GM23338 (cell line): Measurements from ENCODE around the gene HELZ. TPM values are rescaled to one million over a fixed set of nuclear protein-coding genes. Genes with fewer than 3 reads are reported as not detected.

Source experiments
- ATAC-seq: fragments of 200-7000 bp; cut with Tn5 transposase; 3 replicates; pipeline ENCODE4 v1.9.1; 2020
- DNase-seq: peaks from one replicate; pipeline ENCODE4 v3.0.0-alpha.2; 2015; ENCODE audit warnings: low spot score
- H2AFZ ChIP-seq: fragments of 200-600 bp; sonication (generic); 2 replicates; pipeline ENCODE4 v1.8.0; 2016; ENCODE audit warnings: antibody characterized with exemption, mild to moderate bottlenecking, moderate library complexity
- H3F3A ChIP-seq: fragments of 200-600 bp; sonication (generic); replicated peaks from 2 replicates; pipeline ENCODE4 v1.8.0; 2017; ENCODE audit warnings: antibody characterized with exemption, mixed run types, low read depth
- H3K27ac ChIP-seq: fragments of 200-600 bp; sonication (generic); 2 replicates; pipeline ENCODE4 v1.6.1; 2016; ENCODE audit warnings: low read depth
- H3K27me3 ChIP-seq: fragments of 200-600 bp; sonication (generic); 2 replicates; pipeline ENCODE4 v1.8.0; 2016; ENCODE audit warnings: mild to moderate bottlenecking, mixed run types, moderate library complexity; ENCODE audit not compliant: insufficient read depth
- H3K36me3 ChIP-seq: fragments of 200-600 bp; sonication (generic); 2 replicates; pipeline ENCODE4 v1.8.0; 2016; ENCODE audit warnings: mild to moderate bottlenecking; ENCODE audit not compliant: insufficient read depth
- H3K4me1 ChIP-seq: fragments of 200-600 bp; sonication (generic); 2 replicates; pipeline ENCODE4 v1.8.0; 2016; ENCODE audit warnings: mild to moderate bottlenecking, moderate library complexity; ENCODE audit not compliant: insufficient read depth
- H3K4me2 ChIP-seq: fragments of 200-600 bp; sonication (generic); 2 replicates; pipeline ENCODE4 v1.7.1; 2017; ENCODE audit warnings: mixed run types
- H3K4me3 ChIP-seq: fragments of 200-600 bp; sonication (generic); 2 replicates; pipeline ENCODE4 v1.6.1; 2016; ENCODE audit warnings: mixed run types
- H3K79me2 ChIP-seq: fragments of 200-600 bp; sonication (generic); replicated peaks from 2 replicates; pipeline ENCODE4 v1.8.0; 2017; ENCODE audit warnings: mild to moderate bottlenecking; ENCODE audit not compliant: insufficient read depth
- H3K9me2 ChIP-seq: fragments of 200-600 bp; sonication (generic); 2 replicates; pipeline ENCODE4 v1.8.0; 2017; ENCODE audit not compliant: insufficient read depth
- H4K20me1 ChIP-seq: fragments of 200-600 bp; sonication (generic); replicated peaks from 2 replicates; pipeline ENCODE4 v1.8.0; 2017; ENCODE audit warnings: mild to moderate bottlenecking; ENCODE audit not compliant: insufficient read depth
- H3K27ac Mint-ChIP-seq: 2 replicates; pipeline ENCODE4 v1.8.0; 2020; ENCODE audit warnings: inconsistent platforms, mild to moderate bottlenecking, moderate library complexity, mixed read lengths
- H3K27me3 Mint-ChIP-seq: 3 replicates; pipeline ENCODE4 v1.8.0; 2022; ENCODE audit warnings: low read depth, mild to moderate bottlenecking, moderate library complexity, mixed read lengths, inconsistent platforms; ENCODE audit not compliant: insufficient read depth, poor library complexity
- H3K36me3 Mint-ChIP-seq: 3 replicates; pipeline ENCODE4 v1.8.0; 2021; ENCODE audit warnings: low read depth, mild to moderate bottlenecking, inconsistent platforms, moderate library complexity, mixed read lengths
- H3K4me1 Mint-ChIP-seq: 3 replicates; pipeline ENCODE4 v1.8.0; 2020; ENCODE audit warnings: mild to moderate bottlenecking, inconsistent platforms, mixed read lengths
- H3K4me3 Mint-ChIP-seq: 3 replicates; pipeline ENCODE4 v1.8.0; 2021; ENCODE audit warnings: moderate library complexity, mild to moderate bottlenecking, inconsistent platforms, mixed read lengths
- H3K9me3 Mint-ChIP-seq: 3 replicates; pipeline ENCODE4 v1.8.0; 2020; ENCODE audit warnings: moderate library complexity, mild to moderate bottlenecking, inconsistent platforms, mixed read lengths
- EZH2 ChIP-seq: fragments of 200-600 bp; sonication (generic); IDR thresholded peaks from one replicate; pipeline ENCODE4 v1.8.0; 2017; ENCODE audit warnings: antibody characterized with exemption, mild to moderate bottlenecking, low read depth; ENCODE audit not compliant: unreplicated experiment
- NANOG ChIP-seq: IDR thresholded peaks from 2 replicates; pipeline ENCODE4 v1.6.1; 2016; ENCODE audit warnings: antibody characterized with exemption, borderline replicate concordance
- POLR2AphosphoS5 ChIP-seq: IDR thresholded peaks from 2 replicates; pipeline ENCODE4 v1.6.1; 2016; ENCODE audit warnings: antibody characterized with exemption, low read depth
- STAT1 ChIP-seq: IDR thresholded peaks from one replicate; pipeline ENCODE4 v1.6.1; 2016; ENCODE audit warnings: antibody characterized with exemption; ENCODE audit not compliant: unreplicated experiment
- ZNF114 ChIP-seq: fragments of 250-450 bp; sonication (Bioruptor Pico); IDR thresholded peaks from 2 replicates; pipeline ENCODE4 v1.5.0; 2020; ENCODE audit warnings: mild to moderate bottlenecking, moderate library complexity
- polyA plus RNA-seq: library from polyadenylated mRNA; unstranded; fragments of >200 nt; fragmentation: Nextera tagmentation; extraction: Ambion mirVana; gene quantifications from 2 replicates; pipeline ENCODE4 v1.2.1, GENCODE V29; 2016
- total RNA-seq: library from RNA; depleted of rRNA; stranded (reverse); fragments of >200 nt; shearing (Covaris generic); gene quantifications from 2 replicates; pipeline ENCODE4 v1.2.3, GENCODE V29; 2014
- TF ChIP-seq, protein P1 (sequence below): fragments of 250-450 bp; sonication (Bioruptor Pico); IDR thresholded peaks from 2 replicates; pipeline ENCODE4 v1.5.0; 2020; ENCODE audit warnings: mild to moderate bottlenecking, moderate library complexity
- TF ChIP-seq, protein P2 (sequence below): IDR thresholded peaks from 2 replicates; pipeline ENCODE4 v1.6.1; 2016; ENCODE audit warnings: antibody characterized with exemption
- TF ChIP-seq, protein P3 (sequence below), 2 experiments: fragments of 200-600 bp in 1 of 2; sonication (generic) in 1 of 2; conservative IDR thresholded peaks; 2 replicates each; pipeline versions ENCODE4 v1.5.1 to v1.6.1; 2016 to 2017; ENCODE audit warnings: antibody characterized with exemption in 2 of 2, low read depth in 2 of 2, mild to moderate bottlenecking in 2 of 2, moderate library complexity in 1 of 2
- TF ChIP-seq, protein P4 (sequence below): IDR thresholded peaks from one replicate; pipeline ENCODE4 v1.6.1; 2018; ENCODE audit warnings: antibody characterized with exemption; ENCODE audit not compliant: unreplicated experiment

HELZ gene
- total and polyA plus RNA-seq, 2 experiments from 2014 or later: 38.9 to 62.0 TPM

DNA sequence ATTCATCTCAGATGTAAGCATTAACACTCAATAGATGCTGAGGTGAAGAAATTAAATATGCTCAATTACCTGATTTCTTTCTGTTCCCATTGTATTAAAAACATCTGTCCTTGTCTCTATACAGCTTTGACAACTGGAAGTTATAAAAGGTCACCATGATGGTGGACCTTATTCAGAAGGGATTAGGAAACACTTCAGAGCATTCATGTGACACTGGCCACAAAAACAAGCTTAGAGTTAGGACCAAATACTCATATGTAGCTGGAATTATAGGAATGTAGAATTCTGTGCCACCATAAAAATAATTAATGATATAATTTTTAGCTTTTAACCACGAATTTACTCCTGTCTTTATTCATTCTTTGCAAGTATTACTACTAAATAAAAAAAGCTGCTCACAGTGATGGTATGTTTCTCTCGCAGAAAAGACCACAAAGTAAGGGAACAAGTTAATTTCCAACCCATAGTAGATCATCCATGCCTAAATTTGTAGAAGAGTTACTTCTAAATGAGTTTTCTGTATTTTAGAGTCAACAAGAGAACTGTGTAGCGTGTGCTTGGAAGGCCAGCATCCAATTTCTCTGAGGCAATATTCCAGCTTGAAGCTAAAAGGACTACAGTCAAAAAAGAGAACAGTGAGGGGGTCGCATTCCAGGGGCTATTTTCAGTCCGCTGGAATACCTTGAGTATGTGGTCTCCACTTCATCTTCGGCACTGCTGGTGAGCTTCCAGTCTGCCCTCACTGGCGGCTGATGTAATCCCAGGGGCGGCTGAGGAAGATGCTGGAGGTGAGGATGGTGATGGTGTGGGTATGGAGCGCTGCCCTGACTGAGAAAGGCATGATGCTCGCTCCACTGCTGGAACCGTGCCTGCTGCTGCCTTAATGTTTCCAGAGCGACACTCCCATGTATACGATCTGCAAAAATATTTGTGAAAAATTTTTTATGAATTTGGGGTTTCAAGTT, 136.9 kb downstream of the HELZ start:
- no peak overlapping the region for H3K4me2 ChIP-seq
- H3K9me3 Mint-ChIP-seq: no peaks in the 10 kb centered on the region
- no peaks in the 10 kb centered on the region for H3K27me3 ChIP-seq
- peaks cover 26% of the 10 kb centered on the region for H3K36me3 Mint-ChIP-seq
- H3K27ac ChIP-seq: no peak overlapping the region
- H4K20me1 ChIP-seq: peaks cover 5% of the 10 kb centered on the region; the same call in 1 of the 2 replicates
- TF ChIP-seq ZNF114 (CRISPR knock-in tag): no peak
- TF ChIP-seq STAT1: no peak
- no peak for TF ChIP-seq POLR2AphosphoS5
- TF ChIP-seq, protein P1, sequence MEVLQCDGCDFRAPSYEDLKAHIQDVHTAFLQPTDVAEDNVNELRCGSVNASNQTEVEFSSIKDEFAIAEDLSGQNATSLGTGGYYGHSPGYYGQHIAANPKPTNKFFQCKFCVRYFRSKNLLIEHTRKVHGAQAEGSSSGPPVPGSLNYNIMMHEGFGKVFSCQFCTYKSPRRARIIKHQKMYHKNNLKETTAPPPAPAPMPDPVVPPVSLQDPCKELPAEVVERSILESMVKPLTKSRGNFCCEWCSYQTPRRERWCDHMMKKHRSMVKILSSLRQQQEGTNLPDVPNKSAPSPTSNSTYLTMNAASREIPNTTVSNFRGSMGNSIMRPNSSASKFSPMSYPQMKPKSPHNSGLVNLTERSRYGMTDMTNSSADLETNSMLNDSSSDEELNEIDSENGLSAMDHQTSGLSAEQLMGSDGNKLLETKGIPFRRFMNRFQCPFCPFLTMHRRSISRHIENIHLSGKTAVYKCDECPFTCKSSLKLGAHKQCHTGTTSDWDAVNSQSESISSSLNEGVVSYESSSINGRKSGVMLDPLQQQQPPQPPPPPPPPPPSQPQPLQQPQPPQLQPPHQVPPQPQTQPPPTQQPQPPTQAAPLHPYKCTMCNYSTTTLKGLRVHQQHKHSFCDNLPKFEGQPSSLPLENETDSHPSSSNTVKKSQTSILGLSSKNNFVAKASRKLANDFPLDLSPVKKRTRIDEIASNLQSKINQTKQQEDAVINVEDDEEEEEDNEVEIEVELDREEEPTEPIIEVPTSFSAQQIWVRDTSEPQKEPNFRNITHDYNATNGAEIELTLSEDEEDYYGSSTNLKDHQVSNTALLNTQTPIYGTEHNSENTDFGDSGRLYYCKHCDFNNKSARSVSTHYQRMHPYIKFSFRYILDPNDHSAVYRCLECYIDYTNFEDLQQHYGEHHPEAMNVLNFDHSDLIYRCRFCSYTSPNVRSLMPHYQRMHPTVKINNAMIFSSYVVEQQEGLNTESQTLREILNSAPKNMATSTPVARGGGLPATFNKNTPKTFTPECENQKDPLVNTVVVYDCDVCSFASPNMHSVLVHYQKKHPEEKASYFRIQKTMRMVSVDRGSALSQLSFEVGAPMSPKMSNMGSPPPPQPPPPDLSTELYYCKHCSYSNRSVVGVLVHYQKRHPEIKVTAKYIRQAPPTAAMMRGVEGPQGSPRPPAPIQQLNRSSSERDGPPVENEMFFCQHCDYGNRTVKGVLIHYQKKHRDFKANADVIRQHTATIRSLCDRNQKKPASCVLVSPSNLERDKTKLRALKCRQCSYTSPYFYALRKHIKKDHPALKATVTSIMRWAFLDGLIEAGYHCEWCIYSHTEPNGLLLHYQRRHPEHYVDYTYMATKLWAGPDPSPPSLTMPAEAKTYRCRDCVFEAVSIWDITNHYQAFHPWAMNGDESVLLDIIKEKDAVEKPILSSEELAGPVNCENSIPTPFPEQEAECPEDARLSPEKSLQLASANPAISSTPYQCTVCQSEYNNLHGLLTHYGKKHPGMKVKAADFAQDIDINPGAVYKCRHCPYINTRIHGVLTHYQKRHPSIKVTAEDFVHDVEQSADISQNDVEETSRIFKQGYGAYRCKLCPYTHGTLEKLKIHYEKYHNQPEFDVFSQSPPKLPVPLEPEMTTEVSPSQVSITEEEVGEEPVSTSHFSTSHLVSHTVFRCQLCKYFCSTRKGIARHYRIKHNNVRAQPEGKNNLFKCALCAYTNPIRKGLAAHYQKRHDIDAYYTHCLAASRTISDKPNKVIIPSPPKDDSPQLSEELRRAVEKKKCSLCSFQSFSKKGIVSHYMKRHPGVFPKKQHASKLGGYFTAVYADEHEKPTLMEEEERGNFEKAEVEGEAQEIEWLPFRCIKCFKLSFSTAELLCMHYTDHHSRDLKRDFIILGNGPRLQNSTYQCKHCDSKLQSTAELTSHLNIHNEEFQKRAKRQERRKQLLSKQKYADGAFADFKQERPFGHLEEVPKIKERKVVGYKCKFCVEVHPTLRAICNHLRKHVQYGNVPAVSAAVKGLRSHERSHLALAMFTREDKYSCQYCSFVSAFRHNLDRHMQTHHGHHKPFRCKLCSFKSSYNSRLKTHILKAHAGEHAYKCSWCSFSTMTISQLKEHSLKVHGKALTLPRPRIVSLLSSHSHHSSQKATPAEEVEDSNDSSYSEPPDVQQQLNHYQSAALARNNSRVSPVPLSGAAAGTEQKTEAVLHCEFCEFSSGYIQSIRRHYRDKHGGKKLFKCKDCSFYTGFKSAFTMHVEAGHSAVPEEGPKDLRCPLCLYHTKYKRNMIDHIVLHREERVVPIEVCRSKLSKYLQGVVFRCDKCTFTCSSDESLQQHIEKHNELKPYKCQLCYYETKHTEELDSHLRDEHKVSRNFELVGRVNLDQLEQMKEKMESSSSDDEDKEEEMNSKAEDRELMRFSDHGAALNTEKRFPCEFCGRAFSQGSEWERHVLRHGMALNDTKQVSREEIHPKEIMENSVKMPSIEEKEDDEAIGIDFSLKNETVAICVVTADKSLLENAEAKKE: no peak
- TF ChIP-seq, protein P2, sequence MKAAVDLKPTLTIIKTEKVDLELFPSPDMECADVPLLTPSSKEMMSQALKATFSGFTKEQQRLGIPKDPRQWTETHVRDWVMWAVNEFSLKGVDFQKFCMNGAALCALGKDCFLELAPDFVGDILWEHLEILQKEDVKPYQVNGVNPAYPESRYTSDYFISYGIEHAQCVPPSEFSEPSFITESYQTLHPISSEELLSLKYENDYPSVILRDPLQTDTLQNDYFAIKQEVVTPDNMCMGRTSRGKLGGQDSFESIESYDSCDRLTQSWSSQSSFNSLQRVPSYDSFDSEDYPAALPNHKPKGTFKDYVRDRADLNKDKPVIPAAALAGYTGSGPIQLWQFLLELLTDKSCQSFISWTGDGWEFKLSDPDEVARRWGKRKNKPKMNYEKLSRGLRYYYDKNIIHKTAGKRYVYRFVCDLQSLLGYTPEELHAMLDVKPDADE: no peak
- no peak for TF ChIP-seq NANOG
- TF ChIP-seq EZH2: no peak
- TF ChIP-seq, protein P3, sequence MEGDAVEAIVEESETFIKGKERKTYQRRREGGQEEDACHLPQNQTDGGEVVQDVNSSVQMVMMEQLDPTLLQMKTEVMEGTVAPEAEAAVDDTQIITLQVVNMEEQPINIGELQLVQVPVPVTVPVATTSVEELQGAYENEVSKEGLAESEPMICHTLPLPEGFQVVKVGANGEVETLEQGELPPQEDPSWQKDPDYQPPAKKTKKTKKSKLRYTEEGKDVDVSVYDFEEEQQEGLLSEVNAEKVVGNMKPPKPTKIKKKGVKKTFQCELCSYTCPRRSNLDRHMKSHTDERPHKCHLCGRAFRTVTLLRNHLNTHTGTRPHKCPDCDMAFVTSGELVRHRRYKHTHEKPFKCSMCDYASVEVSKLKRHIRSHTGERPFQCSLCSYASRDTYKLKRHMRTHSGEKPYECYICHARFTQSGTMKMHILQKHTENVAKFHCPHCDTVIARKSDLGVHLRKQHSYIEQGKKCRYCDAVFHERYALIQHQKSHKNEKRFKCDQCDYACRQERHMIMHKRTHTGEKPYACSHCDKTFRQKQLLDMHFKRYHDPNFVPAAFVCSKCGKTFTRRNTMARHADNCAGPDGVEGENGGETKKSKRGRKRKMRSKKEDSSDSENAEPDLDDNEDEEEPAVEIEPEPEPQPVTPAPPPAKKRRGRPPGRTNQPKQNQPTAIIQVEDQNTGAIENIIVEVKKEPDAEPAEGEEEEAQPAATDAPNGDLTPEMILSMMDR (conservative IDR thresholded peaks at IDR 0.05; ENCODE audit: low read depth in 2 of 2): no peak
- TF ChIP-seq, protein P4, sequence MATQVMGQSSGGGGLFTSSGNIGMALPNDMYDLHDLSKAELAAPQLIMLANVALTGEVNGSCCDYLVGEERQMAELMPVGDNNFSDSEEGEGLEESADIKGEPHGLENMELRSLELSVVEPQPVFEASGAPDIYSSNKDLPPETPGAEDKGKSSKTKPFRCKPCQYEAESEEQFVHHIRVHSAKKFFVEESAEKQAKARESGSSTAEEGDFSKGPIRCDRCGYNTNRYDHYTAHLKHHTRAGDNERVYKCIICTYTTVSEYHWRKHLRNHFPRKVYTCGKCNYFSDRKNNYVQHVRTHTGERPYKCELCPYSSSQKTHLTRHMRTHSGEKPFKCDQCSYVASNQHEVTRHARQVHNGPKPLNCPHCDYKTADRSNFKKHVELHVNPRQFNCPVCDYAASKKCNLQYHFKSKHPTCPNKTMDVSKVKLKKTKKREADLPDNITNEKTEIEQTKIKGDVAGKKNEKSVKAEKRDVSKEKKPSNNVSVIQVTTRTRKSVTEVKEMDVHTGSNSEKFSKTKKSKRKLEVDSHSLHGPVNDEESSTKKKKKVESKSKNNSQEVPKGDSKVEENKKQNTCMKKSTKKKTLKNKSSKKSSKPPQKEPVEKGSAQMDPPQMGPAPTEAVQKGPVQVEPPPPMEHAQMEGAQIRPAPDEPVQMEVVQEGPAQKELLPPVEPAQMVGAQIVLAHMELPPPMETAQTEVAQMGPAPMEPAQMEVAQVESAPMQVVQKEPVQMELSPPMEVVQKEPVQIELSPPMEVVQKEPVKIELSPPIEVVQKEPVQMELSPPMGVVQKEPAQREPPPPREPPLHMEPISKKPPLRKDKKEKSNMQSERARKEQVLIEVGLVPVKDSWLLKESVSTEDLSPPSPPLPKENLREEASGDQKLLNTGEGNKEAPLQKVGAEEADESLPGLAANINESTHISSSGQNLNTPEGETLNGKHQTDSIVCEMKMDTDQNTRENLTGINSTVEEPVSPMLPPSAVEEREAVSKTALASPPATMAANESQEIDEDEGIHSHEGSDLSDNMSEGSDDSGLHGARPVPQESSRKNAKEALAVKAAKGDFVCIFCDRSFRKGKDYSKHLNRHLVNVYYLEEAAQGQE: no peak
- H3K4me1 ChIP-seq: no peaks in the 10 kb centered on the region
- peaks cover 2% of the 10 kb centered on the region for H3K27me3 Mint-ChIP-seq
- no peaks in the 10 kb centered on the region for H3F3A ChIP-seq
- H3K4me1 Mint-ChIP-seq: no peaks in the 10 kb centered on the region
- ATAC-seq (no peak), DNase-seq (no peak)
- H3K36me3 ChIP-seq: peaks cover 16% of the 10 kb centered on the region
- peak overlapping the region; percentile 13; the same call in 1 of the 2 replicates for H3K27ac Mint-ChIP-seq
- no peaks in the 10 kb centered on the region for H3K9me2 ChIP-seq
- no peak overlapping the region for H3K4me3 ChIP-seq
- H3K4me3 Mint-ChIP-seq: no peak overlapping the region
- H2AFZ ChIP-seq: no peak overlapping the region
- no peaks in the 10 kb centered on the region for H3K79me2 ChIP-seq
